ENCODE data around the gene ALG8.

GRCh38 chr11:78079232-78080083 lies 60.0 kb downstream of the ALG8 start, which contains the start of gene NDUFC2:
- TF ChIP-seq CTCF (IDR thresholded peaks at IDR 0.05) (peak in 1 of 4 experiments; percentile 39), POLR2AphosphoS5 (IDR thresholded peaks at IDR 0.05) (peak; percentile 84), POLR2A (IDR thresholded peaks at IDR 0.05) (peak; percentile 50 to 66), EP300 (IDR thresholded peaks at IDR 0.05) (no peak)
